Cerebellar nuclear complex (tissue), 1 donor: ENCODE measurements around the gene ZNRF3.
"Not testable (repeated sequence)": the region's sequence is repeated elsewhere in the genome, so short reads cannot be mapped to it uniquely, and the experiment has no call there.

Source experiments
- DNase-seq, 2 experiments: peaks; one replicate each; lab custom pipeline; 2025; lab: John Stamatoyannopoulos, UW

Gene ZNRF3

DNA sequence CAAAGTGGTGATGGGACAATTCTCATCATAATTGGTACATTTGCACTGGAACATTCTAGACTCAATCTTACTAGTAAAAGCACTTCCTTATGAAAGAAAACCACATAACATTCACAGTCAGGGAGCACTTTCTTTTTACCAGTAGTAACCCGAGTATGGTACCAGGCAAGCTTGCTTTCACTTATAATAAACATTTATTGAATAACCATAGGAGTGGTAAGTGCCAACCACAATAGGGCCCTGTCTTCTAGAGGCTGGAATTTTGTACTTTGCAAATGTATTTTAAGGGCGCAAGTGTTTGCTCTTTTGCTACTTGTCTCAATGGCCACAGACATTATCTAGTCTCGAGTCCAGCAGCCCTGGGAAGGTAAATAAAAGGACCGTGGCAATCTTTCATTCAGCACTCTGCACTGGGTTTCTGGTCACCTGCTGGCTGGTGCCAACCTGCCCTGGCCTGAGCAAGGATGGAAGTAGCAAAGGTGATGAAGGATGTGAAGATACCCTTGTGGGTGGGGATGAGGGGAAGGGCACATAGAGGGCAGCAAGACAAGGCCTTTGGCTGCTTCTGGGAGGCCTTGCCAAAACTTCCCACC is 154.1 kb downstream of the ZNRF3 start:
- DNase-seq: no peak

DNA sequence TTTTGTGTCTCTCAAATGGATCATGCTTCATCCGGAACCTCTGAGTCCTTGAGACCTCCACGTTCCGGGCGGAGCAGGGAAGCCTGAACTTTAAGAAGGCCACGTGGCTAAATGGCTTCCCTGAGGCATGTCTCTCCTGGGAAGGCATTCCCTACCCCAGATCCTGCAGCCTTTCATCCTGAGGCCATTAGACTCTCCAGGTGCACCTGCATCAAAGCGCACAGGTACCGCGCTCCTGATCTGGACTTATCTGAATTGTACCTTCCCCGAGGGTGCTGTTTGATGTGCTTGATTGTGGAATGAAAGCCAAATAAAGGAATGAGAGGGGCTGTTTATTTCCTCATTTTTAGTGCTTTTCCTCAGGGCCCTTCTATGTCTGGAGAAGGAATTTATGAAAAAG is 155.8 kb downstream of the ZNRF3 start:
- DNase-seq: no peak

DNA sequence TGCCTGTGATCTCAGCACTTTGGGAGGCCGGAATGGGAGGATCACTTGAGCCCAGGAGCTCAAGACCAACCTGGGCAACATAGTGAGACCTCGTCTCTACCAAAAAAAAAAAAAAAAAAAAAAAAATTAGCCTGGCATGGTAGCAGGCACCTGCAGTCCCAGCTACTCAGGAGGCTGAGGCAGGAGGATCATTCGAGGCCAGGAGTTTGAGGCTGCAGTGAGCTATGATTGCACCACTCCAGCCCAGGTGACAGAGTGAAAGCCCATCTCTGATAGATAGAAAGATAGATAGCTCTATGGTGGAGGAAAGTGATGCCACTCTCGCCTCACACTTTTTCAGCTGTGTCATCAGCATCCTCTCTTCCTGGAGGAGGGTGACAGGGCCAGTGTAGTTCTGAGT is 156.3 kb downstream of the ZNRF3 start:
- DNase-seq: not testable (repeated sequence)

- peak in 1 of 2 experiments; percentile 36 for DNase-seq
Observed at GRCh38 chr22:29040385-29041275, 157.3 kb downstream of the ZNRF3 start.

- DNase-seq: no peak
Observed at GRCh38 chr22:29041408-29041807, 158.0 kb downstream of the ZNRF3 start.

GRCh38 chr22:29043906-29044575 is 160.7 kb downstream of the ZNRF3 start:
- DNase-seq: no peak

- no peak for DNase-seq
Observed at GRCh38 chr22:29044657-29045176, 161.3 kb downstream of the ZNRF3 start.

- DNase-seq: no peak
Observed at GRCh38 chr22:29048822-29049654, 165.7 kb downstream of the ZNRF3 start.

DNA sequence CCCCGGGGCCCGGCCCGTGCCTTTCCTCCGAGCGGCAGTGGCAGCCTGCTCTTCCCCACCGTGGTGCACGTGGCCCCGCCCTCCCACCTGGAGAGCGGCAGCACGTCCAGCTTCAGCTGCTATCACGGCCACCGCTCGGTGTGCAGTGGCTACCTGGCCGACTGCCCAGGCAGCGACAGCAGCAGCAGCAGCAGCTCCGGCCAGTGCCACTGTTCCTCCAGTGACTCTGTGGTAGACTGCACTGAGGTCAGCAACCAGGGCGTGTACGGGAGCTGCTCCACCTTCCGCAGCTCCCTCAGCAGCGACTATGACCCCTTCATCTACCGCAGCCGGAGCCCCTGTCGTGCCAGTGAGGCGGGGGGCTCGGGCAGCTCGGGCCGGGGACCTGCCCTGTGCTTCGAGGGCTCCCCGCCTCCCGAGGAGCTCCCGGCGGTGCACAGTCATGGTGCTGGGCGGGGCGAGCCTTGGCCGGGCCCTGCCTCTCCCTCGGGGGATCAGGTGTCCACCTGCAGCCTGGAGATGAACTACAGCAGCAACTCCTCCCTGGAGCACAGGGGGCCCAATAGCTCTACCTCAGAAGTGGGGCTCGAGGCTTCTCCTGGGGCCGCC is 166.4 kb downstream of the ZNRF3 start:
- DNase-seq: no peak

DNA sequence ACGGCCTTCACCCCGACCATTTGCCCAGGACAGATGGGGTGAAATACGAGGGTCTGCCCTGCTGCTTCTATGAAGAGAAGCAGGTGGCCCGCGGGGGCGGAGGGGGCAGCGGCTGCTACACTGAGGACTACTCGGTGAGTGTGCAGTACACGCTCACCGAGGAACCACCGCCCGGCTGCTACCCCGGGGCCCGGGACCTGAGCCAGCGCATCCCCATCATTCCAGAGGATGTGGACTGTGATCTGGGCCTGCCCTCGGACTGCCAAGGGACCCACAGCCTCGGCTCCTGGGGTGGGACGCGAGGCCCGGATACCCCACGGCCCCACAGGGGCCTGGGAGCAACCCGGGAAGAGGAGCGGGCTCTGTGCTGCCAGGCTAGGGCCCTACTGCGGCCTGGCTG is 167.1 kb downstream of the ZNRF3 start:
- no peak for DNase-seq

GRCh38 chr22:29053048-29053702 is 169.8 kb downstream of the ZNRF3 start:
- DNase-seq: no peak

GRCh38 chr22:29054251-29054767 is 170.9 kb downstream of the ZNRF3 start:
- DNase-seq: no peak

- no peak for DNase-seq
Observed at GRCh38 chr22:29055192-29055830, 171.9 kb downstream of the ZNRF3 start.

GRCh38 chr22:29056472-29056871 is 173.1 kb downstream of the ZNRF3 start:
- DNase-seq: no peak

- no peak for DNase-seq
Observed at GRCh38 chr22:29060251-29060869, 177.0 kb downstream of the ZNRF3 start.

DNA sequence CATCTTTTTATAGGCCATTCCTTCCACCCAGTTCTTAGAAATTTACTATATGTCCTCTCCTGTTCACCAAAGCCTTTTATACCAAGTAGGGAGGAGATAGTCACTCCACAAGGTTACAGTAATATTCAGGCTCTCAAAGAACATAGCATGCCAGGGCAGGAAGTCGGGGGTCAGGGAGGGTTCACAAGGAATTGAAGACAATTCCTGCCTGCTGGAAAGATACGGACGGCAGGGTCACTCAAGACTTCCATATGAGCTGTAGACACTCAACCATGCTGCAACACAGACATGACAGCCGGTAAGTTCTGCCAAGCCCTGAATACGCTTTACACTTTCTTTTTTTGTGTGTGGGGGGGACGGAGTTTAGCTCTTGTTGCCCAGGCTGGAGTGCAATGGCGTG is 177.6 kb downstream of the ZNRF3 start:
- no peak for DNase-seq

GRCh38 chr22:29061773-29062172 is 178.4 kb downstream of the ZNRF3 start, which contains the start of gene C22orf31:
Gene C22orf31, minus strand, starts transcription at chr22:29061831. Its CDS starts 39 bp downstream, at chr22:29061792.
- no peak for DNase-seq

DNA sequence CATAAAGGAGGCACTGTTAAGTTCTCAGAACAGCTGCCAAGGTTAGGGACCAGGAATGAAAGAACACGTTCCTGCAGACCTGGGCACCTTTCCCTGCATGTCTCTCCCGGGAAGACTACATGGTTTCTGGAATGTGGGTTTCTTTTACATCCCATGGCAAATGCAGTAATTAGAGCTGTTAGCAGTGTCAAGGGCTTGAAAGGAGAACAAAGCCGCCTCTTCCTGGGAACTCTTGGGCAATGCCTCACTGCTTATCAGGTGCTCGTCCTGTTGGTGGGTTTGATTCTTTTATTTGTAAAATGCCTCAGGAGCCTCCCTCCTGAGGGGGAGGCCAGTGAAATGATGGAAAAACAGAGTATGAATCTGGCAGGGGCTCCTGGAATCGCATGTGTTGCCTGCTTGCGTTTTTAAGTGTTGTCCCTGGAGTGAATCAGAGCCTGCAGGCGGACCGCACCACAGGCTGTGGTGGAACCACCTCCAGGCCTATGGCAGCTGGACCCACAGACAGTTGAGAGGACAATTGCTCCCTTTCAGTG is 179.0 kb downstream of the ZNRF3 start:
- no peak for DNase-seq
